ENCODE measurements around the gene DCD.
"Not testable (repeated sequence)": the region's sequence is repeated elsewhere in the genome, so short reads cannot be mapped to it uniquely, and the experiment has no call there.

DCD gene

GRCh38 chr12:54650889-54651288 lies 2.7 kb upstream of the DCD start:
- no peak for FAIRE-seq

GRCh38 chr12:54650409-54650808 lies 2.2 kb upstream of the DCD start:
- FAIRE-seq: no peak

GRCh38 chr12:54649825-54650224 lies 1.7 kb upstream of the DCD start:
- FAIRE-seq: no peak

- FAIRE-seq: no peak
These were observed 6.6 kb downstream of the DCD start for GRCh38 chr12:54641554-54641953.

- no peak for FAIRE-seq
These were observed 7.1 kb downstream of the DCD start for GRCh38 chr12:54641089-54641488.

GRCh38 chr12:54639112-54639511 lies 9.1 kb downstream of the DCD start:
- FAIRE-seq: not testable (repeated sequence)

GRCh38 chr12:54634795-54635194 lies 13.4 kb downstream of the DCD start, which contains the start of gene LACRT:
TSS of gene LACRT (minus strand) at chr12:54634895. CDS start at chr12:54634841, 54 bp downstream.
- FAIRE-seq: no peak

- FAIRE-seq: no peak
These were observed 16.0 kb downstream of the DCD start for GRCh38 chr12:54631988-54632728.

- FAIRE-seq: no peak
These were observed 16.6 kb downstream of the DCD start for GRCh38 chr12:54631551-54631950.

- no peak for FAIRE-seq
These were observed 18.2 kb downstream of the DCD start for GRCh38 chr12:54629925-54630324.

GRCh38 chr12:54628186-54628846 lies 19.8 kb downstream of the DCD start:
- no peak for FAIRE-seq

GRCh38 chr12:54627304-54627703 lies 20.9 kb downstream of the DCD start:
- FAIRE-seq: no peak

GRCh38 chr12:54625598-54625997 lies 22.6 kb downstream of the DCD start:
- FAIRE-seq: no peak

GRCh38 chr12:54624315-54625279 lies 23.6 kb downstream of the DCD start:
- FAIRE-seq: no peak

- FAIRE-seq: no peak
These were observed 25.5 kb downstream of the DCD start for GRCh38 chr12:54622463-54623183.

GRCh38 chr12:54616933-54617680 lies 31.1 kb downstream of the DCD start:
- FAIRE-seq: no peak

GRCh38 chr12:54612225-54612750 lies 35.9 kb downstream of the DCD start:
- FAIRE-seq: no peak

GRCh38 chr12:54611715-54612149 lies 36.4 kb downstream of the DCD start:
- FAIRE-seq: no peak

- FAIRE-seq: no peak
These were observed 39.4 kb downstream of the DCD start for GRCh38 chr12:54608769-54609168.

GRCh38 chr12:54608156-54608555 lies 40.0 kb downstream of the DCD start:
- FAIRE-seq: no peak

- FAIRE-seq: no peak
These were observed 41.6 kb downstream of the DCD start for GRCh38 chr12:54606556-54606955.

Measured in colon (tissue), 2 donors.